GM18502 (cell line): ENCODE results near the gene IL1RL1.

ENCODE experiments used
- ATAC-seq: cut with Tn5 transposase; IDR thresholded peaks from one replicate; pipeline ENCODE4 v1.9.1; 2021; ENCODE audit warnings: mild to moderate bottlenecking; ENCODE audit not compliant: unreplicated experiment, poor library complexity

IL1RL1 gene

GRCh38 chr2:102334486-102334885 lies 23.1 kb downstream of the IL1RL1 start:
- ATAC-seq: no peak

GRCh38 chr2:102335871-102336366 lies 24.6 kb downstream of the IL1RL1 start:
- no peak for ATAC-seq

GRCh38 chr2:102336502-102336945 lies 25.2 kb downstream of the IL1RL1 start:
- no peak for ATAC-seq

GRCh38 chr2:102337012-102337411 lies 25.6 kb downstream of the IL1RL1 start:
- no peak for ATAC-seq

GRCh38 chr2:102337481-102338386 lies 26.4 kb downstream of the IL1RL1 start:
- no peak for ATAC-seq

- no peak for ATAC-seq
These were observed 29.4 kb downstream of the IL1RL1 start for GRCh38 chr2:102340778-102341177.

- no peak for ATAC-seq
These were observed 31.5 kb downstream of the IL1RL1 start for GRCh38 chr2:102342888-102343287.

GRCh38 chr2:102344397-102344796 lies 33.0 kb downstream of the IL1RL1 start:
- no peak for ATAC-seq

- ATAC-seq: no peak
These were observed 34.1 kb downstream of the IL1RL1 start for GRCh38 chr2:102345329-102345920.

GRCh38 chr2:102346381-102347130 lies 35.2 kb downstream of the IL1RL1 start:
- ATAC-seq: no peak

GRCh38 chr2:102350137-102350793 lies 38.9 kb downstream of the IL1RL1 start:
- ATAC-seq: no peak

GRCh38 chr2:102355526-102356380 lies 44.4 kb downstream of the IL1RL1 start, which contains the start of gene IL18R1:
Gene IL18R1 (plus strand): TSS chr2:102355796. CDS start chr2:102362661, 6,865 bp downstream.
- ATAC-seq: peak; percentile 90

- ATAC-seq: peak; percentile 10
These were observed 45.0 kb downstream of the IL1RL1 start for GRCh38 chr2:102356381-102356712.

GRCh38 chr2:102356741-102357140 lies 45.4 kb downstream of the IL1RL1 start:
- ATAC-seq: no peak

- ATAC-seq: peak; percentile 35
These were observed 46.6 kb downstream of the IL1RL1 start for GRCh38 chr2:102357937-102358336.

GRCh38 chr2:102358496-102358895 lies 47.1 kb downstream of the IL1RL1 start:
- ATAC-seq: no peak

- no peak for ATAC-seq
These were observed 48.2 kb downstream of the IL1RL1 start for GRCh38 chr2:102359527-102359926.

- no peak for ATAC-seq
These were observed 50.4 kb downstream of the IL1RL1 start for GRCh38 chr2:102361632-102362241.

- ATAC-seq: no peak
These were observed 54.4 kb downstream of the IL1RL1 start for GRCh38 chr2:102365763-102366162.
